Type B pancreatic cell (in vitro differentiated cells): ENCODE results near the gene ZDHHC22. TPM values are rescaled to one million over a fixed set of nuclear protein-coding genes. Genes with fewer than 3 reads are reported as not detected.
A peak's percentile ranks its signal among the peaks of the same experiment; 100 is the strongest.

Experiments used
- DNase-seq: peaks from one replicate; pipeline ENCODE4 v3.0.0; 2021; ENCODE audit warnings: mixed read lengths; ENCODE audit not compliant: unreplicated experiment; ENCODE audit errors: extremely low spot score
- H3K27ac Mint-ChIP-seq: 2 replicates; pipeline ENCODE4 v1.8.0; 2021; ENCODE audit warnings: mild to moderate bottlenecking, mixed read lengths
- H3K27me3 Mint-ChIP-seq: 2 replicates; pipeline ENCODE4 v1.8.0; 2021; ENCODE audit warnings: mixed read lengths
- H3K36me3 Mint-ChIP-seq: 2 replicates; pipeline ENCODE4 v1.8.0; 2021; ENCODE audit warnings: mixed read lengths
- H3K4me1 Mint-ChIP-seq: one replicate; pipeline ENCODE4 v1.8.0; 2021; ENCODE audit warnings: mixed read lengths; ENCODE audit not compliant: unreplicated experiment
- H3K4me3 Mint-ChIP-seq: 2 replicates; pipeline ENCODE4 v1.8.0; 2021; ENCODE audit warnings: mild to moderate bottlenecking, mixed read lengths
- H3K9me3 Mint-ChIP-seq: 2 replicates; pipeline ENCODE4 v1.8.0; 2021; ENCODE audit warnings: mixed read lengths
- CTCF ChIP-seq: fragments of 200-600 bp; sonication (generic); conservative IDR thresholded peaks from 2 replicates; pipeline ENCODE4 v1.5.0; 2021; ENCODE audit warnings: antibody characterized with exemption, mild to moderate bottlenecking
- total RNA-seq: library from RNA; stranded (reverse); gene quantifications from 2 replicates; pipeline ENCODE4 v1.2.1, GENCODE V29; 2021; ENCODE audit warnings: low replicate concordance

The ZDHHC22 gene
- total RNA-seq, 1 donor from 2014 or later = 0.24 TPM

DNA sequence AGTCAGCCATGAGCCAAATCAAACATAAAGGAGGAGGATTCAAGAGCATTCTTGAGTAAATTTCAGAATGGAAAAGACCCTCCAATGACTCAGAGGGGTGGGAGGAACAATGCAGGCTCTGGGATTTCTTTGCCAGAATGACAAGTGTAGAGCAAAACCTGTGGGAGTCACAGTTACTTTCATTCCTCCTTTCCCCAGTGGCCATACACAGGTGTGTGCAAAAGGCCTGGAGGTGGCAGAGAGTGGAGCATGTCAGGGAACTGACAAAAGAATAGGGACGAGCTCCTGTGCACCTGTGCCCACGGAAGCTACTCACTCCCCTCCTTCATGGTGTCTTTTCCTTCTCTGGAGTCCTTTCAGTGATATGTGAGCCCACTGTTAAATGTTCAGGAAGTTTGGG lies 52.9 kb downstream of the ZDHHC22 start:
- Mint-ChIP-seq H3K9me3 (peaks cover 8% of the 10 kb centered on the region), H3K27ac (peak overlapping the region; percentile 99), H3K27me3 (no peaks in the 10 kb centered on the region), H3K4me1 (peaks cover 28% of the 10 kb centered on the region), H3K4me3 (peak overlapping the region; percentile 69), H3K36me3 (peaks cover 4% of the 10 kb centered on the region)
- no peak for DNase-seq
- no peak for TF ChIP-seq CTCF

DNA sequence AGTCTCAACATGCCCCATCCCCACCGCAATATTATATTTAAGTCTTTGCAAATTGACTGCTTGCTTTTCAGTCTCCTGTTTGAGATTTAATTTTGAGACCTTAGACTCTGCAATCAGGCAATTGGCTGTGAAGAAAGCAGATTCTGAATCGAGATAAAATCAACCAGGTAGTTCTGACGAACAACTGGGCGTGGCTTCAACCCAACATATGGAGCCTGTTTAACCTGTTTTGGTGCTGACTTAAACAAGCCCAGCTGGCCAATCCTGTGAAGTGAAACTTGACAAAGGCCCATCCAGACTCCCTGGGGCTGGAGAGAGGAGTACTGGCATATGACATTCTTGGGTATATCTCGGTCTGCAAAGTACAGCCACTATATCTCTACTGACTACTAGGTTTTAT lies 53.4 kb downstream of the ZDHHC22 start:
- Mint-ChIP-seq H3K4me1 (peaks cover 29% of the 10 kb centered on the region), H3K27ac (peak overlapping the region; percentile 99), H3K4me3 (peak overlapping the region; percentile 69), H3K36me3 (peaks cover 4% of the 10 kb centered on the region), H3K27me3 (no peaks in the 10 kb centered on the region), H3K9me3 (peaks cover 8% of the 10 kb centered on the region)
- no peak for DNase-seq
- no peak for TF ChIP-seq CTCF

DNA sequence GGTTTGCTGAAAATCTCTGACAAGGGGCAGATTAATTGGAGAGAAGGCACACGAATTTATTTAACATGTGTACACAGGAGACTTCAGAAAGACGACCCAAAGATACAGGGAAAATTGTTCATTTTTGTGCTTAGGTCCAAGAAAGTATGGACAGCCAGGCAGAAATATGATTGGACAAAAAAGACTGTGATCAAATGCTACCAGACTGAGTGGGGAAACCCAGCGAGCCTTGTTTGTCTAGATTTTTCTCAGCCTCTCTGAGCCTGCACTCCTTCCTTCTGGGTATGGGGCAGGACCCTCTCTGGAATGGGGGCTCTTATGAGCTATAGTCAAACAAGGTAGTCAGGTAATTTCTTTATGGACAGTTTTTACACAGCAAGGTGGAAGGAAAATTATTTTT lies 54.0 kb downstream of the ZDHHC22 start:
- no peak for DNase-seq
- Mint-ChIP-seq H3K4me3 (peak overlapping the region; percentile 69), H3K4me1 (peaks cover 34% of the 10 kb centered on the region), H3K9me3 (peaks cover 8% of the 10 kb centered on the region), H3K36me3 (peaks cover 4% of the 10 kb centered on the region), H3K27me3 (no peaks in the 10 kb centered on the region), H3K27ac (peak overlapping the region; percentile 99)
- TF ChIP-seq CTCF = no peak

DNA sequence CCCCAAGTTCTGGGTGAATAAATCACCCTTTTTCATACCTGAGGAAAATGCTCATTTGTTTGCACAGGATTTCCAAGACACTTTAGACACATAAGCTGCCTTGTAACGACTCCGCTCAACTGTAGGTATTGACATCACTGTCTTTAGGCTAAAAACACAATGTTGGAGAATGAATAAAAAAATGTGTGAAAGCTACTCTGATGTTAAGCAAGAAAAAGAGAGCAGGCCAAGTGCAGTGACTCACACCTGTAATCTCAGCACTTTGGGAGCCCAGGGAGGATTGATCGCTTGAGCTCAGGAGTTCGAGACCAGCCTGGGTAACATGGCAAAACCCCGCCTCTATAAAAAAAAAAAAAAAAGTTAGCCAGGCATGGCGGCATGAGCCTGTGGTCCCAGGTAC lies 54.6 kb downstream of the ZDHHC22 start:
- no peaks in the 10 kb centered on the region for H3K27me3 Mint-ChIP-seq
- no peak for TF ChIP-seq CTCF
- peaks cover 8% of the 10 kb centered on the region for H3K9me3 Mint-ChIP-seq
- H3K4me1 Mint-ChIP-seq = peaks cover 35% of the 10 kb centered on the region
- H3K4me3 Mint-ChIP-seq = no peak overlapping the region
- DNase-seq = no peak
- peak overlapping the region; percentile 97 for H3K27ac Mint-ChIP-seq
- peaks cover 4% of the 10 kb centered on the region for H3K36me3 Mint-ChIP-seq

DNA sequence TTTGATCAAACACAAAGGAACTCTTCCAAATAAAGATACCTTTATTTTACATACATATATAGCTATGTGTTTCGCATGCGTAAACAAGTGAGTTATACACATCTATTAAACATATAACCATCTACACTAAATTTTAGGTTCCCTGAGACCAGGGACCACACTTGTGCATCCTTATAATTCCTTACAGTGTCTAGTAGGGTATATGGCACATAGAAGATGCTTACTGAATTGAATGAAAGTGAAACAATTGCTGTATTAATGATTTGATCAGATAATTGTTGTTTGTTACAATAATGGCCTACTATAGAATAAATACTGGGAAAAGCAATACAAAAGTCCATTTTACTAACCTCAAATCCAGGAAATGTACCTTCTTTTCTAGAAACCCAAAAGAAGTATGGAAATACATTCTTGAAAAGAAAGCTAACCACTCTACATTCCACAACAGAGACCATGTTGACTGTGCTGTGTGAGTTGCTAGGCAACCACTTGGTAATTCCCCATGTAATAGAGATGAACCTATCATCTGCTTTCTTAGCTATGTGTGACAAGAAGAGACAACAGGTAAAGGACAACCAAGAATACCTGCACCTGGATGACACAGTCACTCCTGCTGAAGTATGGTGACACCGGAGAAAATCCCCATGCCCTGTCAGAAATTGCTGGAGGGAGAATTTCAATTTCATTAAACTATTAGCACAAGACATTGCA lies 55.4 kb downstream of the ZDHHC22 start:
- no peaks in the 10 kb centered on the region for H3K27me3 Mint-ChIP-seq
- H3K4me1 Mint-ChIP-seq = peaks cover 35% of the 10 kb centered on the region
- peaks cover 3% of the 10 kb centered on the region for H3K9me3 Mint-ChIP-seq
- DNase-seq = no peak
- no peak for TF ChIP-seq CTCF
- H3K36me3 Mint-ChIP-seq = peaks cover 4% of the 10 kb centered on the region
- H3K27ac Mint-ChIP-seq = peak overlapping the region; percentile 97
- H3K4me3 Mint-ChIP-seq = peak overlapping the region; percentile 62
